H1 (cell line): Measurements from ENCODE around the gene ZNF366. TPM values are rescaled to one million over a fixed set of nuclear protein-coding genes. Genes with fewer than 3 reads are reported as not detected.

Source experiments
- CTCF ChIA-PET: fragments of 300-600 bp; sonication (Branson Sonifier 250); formaldehyde crosslinking; loops from one replicate; lab custom pipeline; 2021; ENCODE audit not compliant: partially characterized antibody; lab: Charles Lee
- POLR2A ChIA-PET: fragments of 300-600 bp; sonication (Branson Sonifier 250); formaldehyde crosslinking; loops from one replicate; lab custom pipeline; 2021; ENCODE audit warnings: inconsistent platforms; ENCODE audit not compliant: partially characterized antibody; lab: Charles Lee
- DNase-seq, 2 experiments: peaks; one replicate each; pipeline versions ENCODE4 v3.0.0 to v3.0.0-alpha.2; 2010 to 2022; ENCODE audit warnings: low spot score in 2 of 2, low read depth in 1 of 2, mixed read lengths in 1 of 2
- FAIRE-seq: peaks from 2 replicates; lab custom pipeline; 2011; peaks lifted over from hg19 to GRCh38; lab: Jason Lieb, UNC
- H2AFZ ChIP-seq: 2 replicates; pipeline ENCODE4 v1.8.1; 2012; ENCODE audit warnings: low read length, inconsistent platforms
- H2AK5ac ChIP-seq: 2 replicates; pipeline ENCODE4 v1.6.1; 2013; ENCODE audit warnings: low read depth, low read length
- H2BK120ac ChIP-seq: replicated peaks from 2 replicates; pipeline ENCODE3; 2013; ENCODE audit warnings: low read depth, low read length, inconsistent platforms
- H2BK12ac ChIP-seq: 2 replicates; pipeline ENCODE4 v1.6.1; 2013; ENCODE audit warnings: low read depth, low read length
- H2BK15ac ChIP-seq: 2 replicates; pipeline ENCODE4 v1.6.1; 2013; ENCODE audit warnings: low read length
- H2BK20ac ChIP-seq: 2 replicates; pipeline ENCODE4 v1.6.1; 2013; ENCODE audit warnings: low read length
- H2BK5ac ChIP-seq: 2 replicates; pipeline ENCODE4 v1.6.1; 2013; ENCODE audit warnings: low read depth, low read length
- H3K14ac ChIP-seq: 2 replicates; pipeline ENCODE4 v1.6.1; 2013; ENCODE audit warnings: inconsistent platforms; ENCODE audit not compliant: insufficient read length
- H3K18ac ChIP-seq: 2 replicates; pipeline ENCODE4 v1.6.1; 2013; ENCODE audit warnings: low read length; ENCODE audit errors: extremely low read depth
- H3K23ac ChIP-seq: 2 replicates; pipeline ENCODE4 v1.6.1; 2013; ENCODE audit warnings: inconsistent platforms; ENCODE audit not compliant: insufficient read length
- H3K23me2 ChIP-seq: 2 replicates; pipeline ENCODE4 v1.6.1; 2013; ENCODE audit warnings: low read depth, low read length
- H3K27ac ChIP-seq: 2 replicates; pipeline ENCODE4 v1.6.1; 2011; ENCODE audit warnings: low read depth, low read length, inconsistent platforms
- H3K27me3 ChIP-seq, 4 experiments: replicated peaks in 1 of 4; 1 replicate in 1 of 4; 2 replicates in 3 of 4; pipeline versions ENCODE4 v1.6.1 to v1.8.1; 2011 to 2013; ENCODE audit warnings: low read length in 3 of 4, mild to moderate bottlenecking in 3 of 4, inconsistent platforms in 2 of 4, mixed read lengths in 2 of 4, moderate library complexity in 1 of 4; ENCODE audit not compliant: control insufficient read depth in 3 of 4, insufficient read depth in 3 of 4; ENCODE audit errors: extremely low read depth in 1 of 4
- H3K36me3 ChIP-seq, 4 experiments: 2 replicates each; pipeline versions ENCODE4 v1.6.1 to v1.8.1; 2011 to 2013; ENCODE audit warnings: mild to moderate bottlenecking in 4 of 4, low read length in 3 of 4, moderate library complexity in 2 of 4, control low read depth in 1 of 4, inconsistent platforms in 1 of 4; ENCODE audit not compliant: insufficient read depth in 4 of 4, control insufficient read depth in 2 of 4
- H3K4ac ChIP-seq: replicated peaks from 2 replicates; pipeline ENCODE3; 2013; ENCODE audit warnings: low read length, low read depth, mixed read lengths, inconsistent platforms; ENCODE audit not compliant: insufficient read length
- H3K4me1 ChIP-seq, 4 experiments: replicated peaks in 1 of 4; 1 replicate in 1 of 4; 2 replicates in 3 of 4; pipeline versions ENCODE4 v1.6.1 to v1.8.1; 2011 to 2013; ENCODE audit warnings: low read length in 3 of 4, inconsistent platforms in 2 of 4, mixed read lengths in 1 of 4; ENCODE audit not compliant: insufficient read depth in 4 of 4, control insufficient read depth in 3 of 4
- H3K4me2 ChIP-seq, 2 experiments: 2 replicates each; pipeline versions ENCODE4 v1.6.1 to v1.8.1; 2011 to 2013; ENCODE audit warnings: low read depth in 2 of 2, low read length in 2 of 2, control low read depth in 1 of 2, inconsistent platforms in 1 of 2, mild to moderate bottlenecking in 1 of 2; ENCODE audit not compliant: insufficient read depth in 1 of 2
- H3K4me3 ChIP-seq, 4 experiments: fragments of 200-600, 300-600 bp in 1 of 4; sonication (generic), shearing (Covaris generic), sonication (Bioruptor Twin) in 1 of 4; 2 replicates each; pipeline versions ENCODE4 v1.5.1 to v1.8.1; 2011 to 2016; ENCODE audit warnings: low read length in 4 of 4, low read depth in 3 of 4, control low read depth in 2 of 4, inconsistent platforms in 2 of 4, mild to moderate bottlenecking in 2 of 4, mixed read lengths in 1 of 4, moderate library complexity in 1 of 4; ENCODE audit not compliant: insufficient read depth in 2 of 4; ENCODE audit errors: extremely low read depth in 1 of 4
- H3K56ac ChIP-seq: replicated peaks from 2 replicates; pipeline ENCODE3; 2013; ENCODE audit warnings: low read depth, mild to moderate bottlenecking, mixed read lengths, low read length, inconsistent platforms; ENCODE audit not compliant: insufficient read length
- H3K79me1 ChIP-seq: 2 replicates; pipeline ENCODE4 v1.6.1; 2013; ENCODE audit warnings: low read depth, low read length, control low read depth
- H3K79me2 ChIP-seq, 2 experiments: 2 replicates each; pipeline versions ENCODE4 v1.6.1 to v1.8.1; 2012 to 2013; ENCODE audit warnings: low read length in 2 of 2, mild to moderate bottlenecking in 2 of 2, inconsistent platforms in 1 of 2; ENCODE audit not compliant: insufficient read depth in 2 of 2, control insufficient read depth in 1 of 2
- H3K9ac ChIP-seq, 4 experiments: replicated peaks in 1 of 4; 1 replicate in 1 of 4; 2 replicates in 3 of 4; pipeline versions ENCODE4 v1.6.1 to v1.8.1; 2011 to 2013; ENCODE audit warnings: low read depth in 3 of 4, low read length in 3 of 4, control low read depth in 2 of 4, mild to moderate bottlenecking in 2 of 4, moderate library complexity in 2 of 4, inconsistent platforms in 1 of 4; ENCODE audit errors: extremely low read depth in 1 of 4
- H3K9me3 ChIP-seq, 2 experiments: 2 replicates each; pipeline versions ENCODE4 v1.6.1 to v1.8.1; 2012 to 2013; ENCODE audit warnings: mild to moderate bottlenecking in 2 of 2, moderate library complexity in 2 of 2, control low read depth in 1 of 2, inconsistent platforms in 1 of 2, low read depth in 1 of 2, low read length in 1 of 2, mixed read lengths in 1 of 2; ENCODE audit not compliant: insufficient read depth in 2 of 2
- H4K20me1 ChIP-seq, 2 experiments: replicated peaks in 1 of 2; 2 replicates each; pipeline versions ENCODE3 to v1.8.1; 2011 to 2013; ENCODE audit warnings: inconsistent platforms in 2 of 2, low read length in 2 of 2, mild to moderate bottlenecking in 1 of 2; ENCODE audit not compliant: insufficient read depth in 2 of 2, control insufficient read depth in 1 of 2
- H4K5ac ChIP-seq: 2 replicates; pipeline ENCODE4 v1.6.1; 2013; ENCODE audit warnings: low read length, low read depth, mixed read lengths, inconsistent platforms; ENCODE audit not compliant: insufficient read length
- H4K8ac ChIP-seq: 2 replicates; pipeline ENCODE4 v1.8.0; 2013; ENCODE audit warnings: mild to moderate bottlenecking, moderate library complexity, low read length, inconsistent platforms; ENCODE audit not compliant: insufficient read depth; ENCODE audit errors: extremely low read depth
- H4K91ac ChIP-seq: replicated peaks from 2 replicates; pipeline ENCODE3; 2013; ENCODE audit warnings: low read length, mixed read lengths, inconsistent platforms; ENCODE audit not compliant: insufficient read length
- ATF2 ChIP-seq: IDR thresholded peaks from 2 replicates; pipeline ENCODE4 v1.6.1; 2012; ENCODE audit warnings: low read length, inconsistent platforms
- CBX5 ChIP-seq: fragments of 300-800, 300-1000 bp; sonication (generic); IDR thresholded peaks from 2 replicates; pipeline ENCODE4 v1.7.1; 2016; ENCODE audit warnings: antibody characterized with exemption, low read length, low read depth
- GABPA ChIP-seq: IDR thresholded peaks from 2 replicates; pipeline ENCODE4 v1.6.1; 2011; ENCODE audit warnings: mild to moderate bottlenecking, low read length, moderate library complexity, borderline replicate concordance; ENCODE audit not compliant: insufficient read depth
- NRF1 ChIP-seq: IDR thresholded peaks from 2 replicates; pipeline ENCODE4 v1.6.1; 2011; ENCODE audit warnings: mild to moderate bottlenecking, low read depth, low read length, improper control_type of control experiment
- RBBP5 ChIP-seq: IDR thresholded peaks from 2 replicates; pipeline ENCODE4 v1.7.1; 2012; ENCODE audit warnings: low read depth, mild to moderate bottlenecking, inconsistent platforms, low read length, moderate library complexity, borderline replicate concordance
- SIN3A ChIP-seq, 2 experiments: IDR thresholded peaks in 1 of 2; conservative IDR thresholded peaks in 1 of 2; 2 replicates each; pipeline ENCODE4 v1.6.1; 2011 to 2012; ENCODE audit warnings: low read length in 2 of 2, improper control_type of control experiment in 1 of 2, low read depth in 1 of 2, mild to moderate bottlenecking in 1 of 2
- SIRT6 ChIP-seq: IDR thresholded peaks from one replicate; pipeline ENCODE4 v1.7.1; 2012; ENCODE audit warnings: low read length, inconsistent platforms
- SP2 ChIP-seq: IDR thresholded peaks from 2 replicates; pipeline ENCODE4 v1.6.1; 2012; ENCODE audit warnings: mild to moderate bottlenecking, low read length, inconsistent platforms
- SUZ12 ChIP-seq: fragments of 200-600 bp; sonication (generic); IDR thresholded peaks from 2 replicates; pipeline ENCODE4 v1.6.1; 2012; ENCODE audit warnings: mild to moderate bottlenecking, inconsistent platforms, low read length, moderate library complexity, mixed read lengths
- TCF12 ChIP-seq: IDR thresholded peaks from 2 replicates; pipeline ENCODE4 v1.6.1; 2011; ENCODE audit warnings: low read depth, mild to moderate bottlenecking, low read length
- YY1 ChIP-seq: IDR thresholded peaks from 2 replicates; pipeline ENCODE4 v1.6.1; 2011; ENCODE audit warnings: low read depth, mild to moderate bottlenecking, low read length
- WGBS, 2 experiments: shearing (Covaris generic) in 1 of 2; methylation state at CpG; one replicate each; pipeline versions ENCODE4 v1.1.6 to v1.1.7; 2013 to 2015; ENCODE audit warnings: low lambda C conversion rate in 2 of 2, mixed read lengths in 2 of 2, inconsistent platforms in 1 of 2, low coverage in 1 of 2, missing lambda C conversion rate in 1 of 2; ENCODE audit not compliant: insufficient replicate concordance in 2 of 2, insufficient coverage in 1 of 2, insufficient read length in 1 of 2; ENCODE audit errors: extremely low coverage in 1 of 2, missing lambda C conversion rate in 1 of 2; 5-methylcytosine and 5-hydroxymethylcytosine counted together
- polyA plus RNA-seq, 7 experiments: library from polyadenylated mRNA; depleted of rRNA in 3 of 7; stranded (reverse) in 5 of 7; unstranded in 2 of 7; fragments of >200 nt in 5 of 7; fragments of 200-250 nt in 2 of 7; gene quantifications; 1 replicate in 5 of 7; 2 replicates in 1 of 7; 4 replicates in 1 of 7; pipeline versions ENCODE4 v1.2.1 to v1.2.3, GENCODE V29; 2011 to 2013; ENCODE audit warnings: missing spikeins in 2 of 7, mixed read lengths in 2 of 7
- total RNA-seq: library from RNA; stranded (reverse); fragmentation: NEBNext Ultra II Directional; extraction: Animal tissue kit (Norgen Biotek cat#: 25700); gene quantifications from 2 replicates; pipeline ENCODE4 v1.2.1, GENCODE V29; 2021

The ZNF366 gene
- total and polyA plus RNA-seq, 2 of the 8 experiments (the other 6 are each of a cell fraction or from before 2014, with no cell fraction given) = not detected

DNA sequence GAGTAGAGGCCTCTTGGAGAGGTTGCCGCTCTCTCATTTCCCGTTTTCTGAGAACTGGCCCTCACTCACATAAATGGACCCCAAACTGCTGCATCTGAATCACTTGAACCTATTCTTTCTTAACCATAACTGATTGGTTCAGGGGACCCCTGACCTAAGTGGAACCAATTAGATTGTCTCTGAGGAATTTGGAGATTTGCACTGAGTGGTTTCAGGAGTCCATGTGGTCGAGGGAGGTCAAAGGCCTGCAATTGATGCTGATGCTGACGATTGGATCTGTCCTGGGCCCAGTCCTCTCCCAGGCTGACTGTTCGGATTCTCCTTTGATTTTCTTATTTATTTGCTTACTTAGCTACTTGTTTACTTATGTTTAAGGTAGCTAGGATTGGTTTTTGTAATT lies 99.1 kb downstream of the ZNF366 start:
- H3K4ac ChIP-seq = no peak overlapping the region
- no peak overlapping the region for H3K9ac ChIP-seq
- no peaks in the 10 kb centered on the region for H3K27me3 ChIP-seq
- H3K56ac ChIP-seq = no peak overlapping the region
- H3K79me1 ChIP-seq = no peaks in the 10 kb centered on the region
- 96% methylated on average over 5 of the region's 5 CpGs; no CpG with 5 or more reads in 1 of the 2 experiments for WGBS, 2 experiments
- no peak overlapping the region for H3K18ac ChIP-seq
- H3K9me3 ChIP-seq = no peaks in the 10 kb centered on the region
- H2BK20ac ChIP-seq = no peak overlapping the region
- no peak overlapping the region for H3K4me3 ChIP-seq
- no peak overlapping the region for H2BK15ac ChIP-seq
- no peak overlapping the region for H3K27ac ChIP-seq
- H2BK12ac ChIP-seq = no peak overlapping the region
- H2AK5ac ChIP-seq = no peak overlapping the region
- no peak overlapping the region for H2BK120ac ChIP-seq
- H2AFZ ChIP-seq = no peak overlapping the region
- no peak overlapping the region for H3K23ac ChIP-seq
- H3K79me2 ChIP-seq = no peaks in the 10 kb centered on the region
- H4K20me1 ChIP-seq = no peaks in the 10 kb centered on the region
- ChIA-PET CTCF (interaction anchor here (1.1 to 1.4 kb wide), 2 partner anchors 9 to 29 kb away, joined by 3 to 4 read pairs; no protein-coding TSS in a partner anchor), POLR2A (no interaction called here)
- H3K23me2 ChIP-seq = no peaks in the 10 kb centered on the region; the same call in 1 of the 2 replicates
- H4K8ac ChIP-seq = no peak overlapping the region
- H3K4me1 ChIP-seq = no peaks in the 10 kb centered on the region
- no peak overlapping the region for H3K4me2 ChIP-seq
- H4K91ac ChIP-seq = no peak overlapping the region
- FAIRE-seq (no peak), DNase-seq (no peak)
- no peak overlapping the region for H3K14ac ChIP-seq
- no peak overlapping the region for H4K5ac ChIP-seq
- no peak overlapping the region for H2BK5ac ChIP-seq
- H3K36me3 ChIP-seq = no peaks in the 10 kb centered on the region
- no peak for TF ChIP-seq TCF12
- TF ChIP-seq NRF1 = no peak
- TF ChIP-seq SIRT6 = no peak
- no peak for TF ChIP-seq CBX5
- no peak for TF ChIP-seq RBBP5
- TF ChIP-seq SIN3A (conservative IDR thresholded peaks at IDR 0.05 in 1 of 2, IDR thresholded peaks at IDR 0.05 in 1 of 2; ENCODE audit: low read depth in 1 of 2, low read length in 2 of 2) = no peak
- no peak for TF ChIP-seq ATF2
- TF ChIP-seq GABPA = no peak
- no peak for TF ChIP-seq SP2
- no peak for TF ChIP-seq SUZ12
- no peak for TF ChIP-seq YY1
